ENCODE measurements around the gene NCAPH2.

- TF ChIP-seq CTCF (IDR thresholded peaks at IDR 0.05) = no peak
- no peak for TF ChIP-seq POLR2A (IDR thresholded peaks at IDR 0.05)
Measured at GRCh38 chr22:50473855-50474671, 34.0 kb upstream of the NCAPH2 start.
